ENCODE data around the gene MRPS22. TPM values are rescaled to one million over a fixed set of nuclear protein-coding genes. Genes with fewer than 3 reads are reported as not detected.

The MRPS22 gene
- total RNA-seq, 4 donors from 2014 or later: 50.2 to 73.2 (median 62.3) TPM

DNA sequence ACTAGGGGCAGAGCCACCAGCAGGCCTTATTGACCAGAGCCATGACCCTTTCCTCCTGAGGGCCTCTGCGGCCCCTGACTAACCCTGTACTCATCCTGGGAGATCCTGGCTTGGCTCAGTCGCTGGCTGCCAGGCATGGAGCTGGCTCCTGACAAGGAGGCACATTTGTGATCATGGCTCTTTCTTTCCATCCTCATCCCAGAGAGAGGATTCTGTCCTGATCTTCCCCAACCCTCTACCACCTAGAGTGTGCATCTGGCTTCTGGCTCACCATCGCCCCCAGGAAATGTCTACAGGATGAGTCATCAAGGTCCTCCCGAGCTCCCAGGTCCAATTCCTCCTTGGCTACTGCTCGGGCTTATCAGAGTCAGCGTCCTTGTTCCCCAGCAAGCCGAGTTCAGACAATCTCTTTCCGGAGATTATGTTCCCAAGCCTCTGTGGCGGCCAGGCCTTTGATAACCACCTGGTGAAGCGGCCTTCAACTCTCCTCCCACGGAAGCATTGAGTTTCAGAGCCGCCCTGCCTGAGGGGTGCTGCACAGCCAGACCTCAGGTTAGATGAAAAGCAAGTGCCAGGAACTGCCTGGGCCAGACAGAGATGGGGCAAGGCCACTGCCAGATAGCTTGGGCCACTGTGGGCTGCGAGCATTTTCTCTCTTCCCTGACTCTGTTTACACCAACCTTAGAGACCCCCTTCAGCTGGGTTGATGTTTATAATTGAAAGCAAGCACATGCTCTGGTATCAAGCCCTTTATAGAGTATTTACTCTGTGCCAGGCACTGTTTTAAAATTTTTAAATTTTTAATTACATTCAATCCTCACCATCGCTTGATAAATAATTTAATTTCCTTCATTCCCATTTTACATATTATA is 44.3 kb upstream of the MRPS22 start:
- H3K4me1 ChIP-seq: no peaks in the 10 kb centered on the region
- 47 to 66% methylated on average over 13 to 14 of the region's 14 CpGs for WGBS, 2 donors
- intact Hi-C loops (cut with DNase I): no loop called here
- no peak overlapping the region for H3K4me3 ChIP-seq
- H3K9me3 ChIP-seq: no peaks in the 10 kb centered on the region
- no peaks in the 10 kb centered on the region for H3K36me3 ChIP-seq
- no peak overlapping the region for H3K27ac ChIP-seq
- TF ChIP-seq, protein P1, sequence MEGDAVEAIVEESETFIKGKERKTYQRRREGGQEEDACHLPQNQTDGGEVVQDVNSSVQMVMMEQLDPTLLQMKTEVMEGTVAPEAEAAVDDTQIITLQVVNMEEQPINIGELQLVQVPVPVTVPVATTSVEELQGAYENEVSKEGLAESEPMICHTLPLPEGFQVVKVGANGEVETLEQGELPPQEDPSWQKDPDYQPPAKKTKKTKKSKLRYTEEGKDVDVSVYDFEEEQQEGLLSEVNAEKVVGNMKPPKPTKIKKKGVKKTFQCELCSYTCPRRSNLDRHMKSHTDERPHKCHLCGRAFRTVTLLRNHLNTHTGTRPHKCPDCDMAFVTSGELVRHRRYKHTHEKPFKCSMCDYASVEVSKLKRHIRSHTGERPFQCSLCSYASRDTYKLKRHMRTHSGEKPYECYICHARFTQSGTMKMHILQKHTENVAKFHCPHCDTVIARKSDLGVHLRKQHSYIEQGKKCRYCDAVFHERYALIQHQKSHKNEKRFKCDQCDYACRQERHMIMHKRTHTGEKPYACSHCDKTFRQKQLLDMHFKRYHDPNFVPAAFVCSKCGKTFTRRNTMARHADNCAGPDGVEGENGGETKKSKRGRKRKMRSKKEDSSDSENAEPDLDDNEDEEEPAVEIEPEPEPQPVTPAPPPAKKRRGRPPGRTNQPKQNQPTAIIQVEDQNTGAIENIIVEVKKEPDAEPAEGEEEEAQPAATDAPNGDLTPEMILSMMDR (IDR thresholded peaks at IDR 0.05): no peak
- no peak for TF ChIP-seq POLR2A (IDR thresholded peaks at IDR 0.05)
- H3K27me3 ChIP-seq: no peaks in the 10 kb centered on the region
- DNase-seq: no peak

DNA sequence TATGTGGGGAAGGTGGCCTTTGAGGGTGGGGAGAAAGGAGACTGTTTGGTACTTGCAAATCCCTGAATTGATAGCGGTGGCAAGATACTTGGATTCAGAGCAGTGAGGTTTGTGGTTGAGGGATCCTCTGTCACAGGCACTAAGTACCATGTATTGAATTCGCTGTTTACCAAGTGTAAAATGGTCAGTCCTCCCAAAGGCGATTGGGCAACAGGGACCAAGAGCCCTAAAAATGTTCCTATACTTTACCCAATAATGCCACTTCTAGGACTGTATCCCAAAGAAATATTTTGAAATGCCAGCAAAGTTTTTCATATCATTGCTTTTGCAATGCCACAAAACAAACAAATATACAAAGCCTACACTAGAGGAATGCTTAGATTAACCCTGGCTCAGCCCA is 43.4 kb upstream of the MRPS22 start:
- no peaks in the 10 kb centered on the region for H3K9me3 ChIP-seq
- no peak overlapping the region for H3K4me3 ChIP-seq
- no peak for TF ChIP-seq POLR2A (IDR thresholded peaks at IDR 0.05)
- TF ChIP-seq, protein P1 (IDR thresholded peaks at IDR 0.05): no peak
- H3K27me3 ChIP-seq: no peaks in the 10 kb centered on the region
- H3K36me3 ChIP-seq: no peaks in the 10 kb centered on the region
- no peaks in the 10 kb centered on the region for H3K4me1 ChIP-seq
- no peak overlapping the region for H3K27ac ChIP-seq
- no peak for DNase-seq
- 93 to 94% methylated on average over 3 of the region's 3 CpGs for WGBS, 2 donors
- intact Hi-C loops (cut with DNase I): no loop called here

DNA sequence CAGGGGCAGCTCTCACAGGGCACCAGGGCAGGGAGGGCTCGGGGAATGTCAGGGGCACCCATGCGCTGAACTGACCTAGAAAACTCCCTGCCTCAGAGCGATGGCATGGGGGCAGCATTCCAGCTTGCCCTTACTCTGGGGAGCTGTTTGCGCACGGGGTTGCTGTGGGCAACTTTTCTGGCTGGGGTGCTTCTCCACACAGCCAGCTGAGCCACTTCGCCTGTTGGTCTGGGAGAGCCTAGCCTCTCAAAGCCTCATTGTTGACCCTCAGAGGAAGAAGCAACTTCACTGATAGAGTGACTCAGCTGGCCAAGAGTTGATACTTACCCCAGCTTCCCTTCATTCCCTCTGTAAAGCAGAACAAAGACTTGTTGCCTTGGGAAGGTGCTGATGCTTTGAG is 42.6 kb upstream of the MRPS22 start:
- Histone ChIP-seq H3K4me3 (no peak overlapping the region), H3K4me1 (no peaks in the 10 kb centered on the region), H3K9me3 (no peaks in the 10 kb centered on the region), H3K27ac (no peak overlapping the region), H3K36me3 (no peaks in the 10 kb centered on the region), H3K27me3 (no peaks in the 10 kb centered on the region)
- TF ChIP-seq, protein P1 (IDR thresholded peaks at IDR 0.05): no peak
- no peak for TF ChIP-seq POLR2A (IDR thresholded peaks at IDR 0.05)
- intact Hi-C loops (cut with DNase I): no loop called here
- 79 to 85% methylated on average over 2 to 3 of the region's 6 CpGs for WGBS, 2 donors
- no peak for DNase-seq

DNA sequence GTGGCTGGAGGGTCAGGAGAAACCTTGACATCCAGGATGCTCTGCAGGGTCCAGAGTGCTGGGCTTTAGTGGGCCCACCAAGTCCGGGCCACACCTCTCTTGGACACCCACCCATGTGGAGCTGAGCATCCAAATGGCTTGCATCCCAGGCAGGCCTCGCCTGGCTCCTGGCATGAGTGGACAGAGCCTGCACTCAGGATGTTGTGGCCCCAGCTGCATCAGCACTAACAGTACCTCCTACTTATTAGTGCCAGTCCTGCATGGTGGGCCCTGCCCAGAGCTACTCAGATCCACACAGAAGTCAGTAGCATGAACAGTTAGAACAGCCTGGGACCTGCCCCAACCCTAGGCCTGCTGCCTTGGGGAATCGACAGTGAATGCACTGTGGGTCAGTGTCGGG is 42.2 kb upstream of the MRPS22 start:
- no peaks in the 10 kb centered on the region for H3K4me1 ChIP-seq
- TF ChIP-seq, protein P1 (IDR thresholded peaks at IDR 0.05): no peak
- TF ChIP-seq POLR2A (IDR thresholded peaks at IDR 0.05): no peak
- WGBS, 2 donors: 74 to 93% methylated on average over 3 of the region's 4 CpGs
- H3K27me3 ChIP-seq: no peaks in the 10 kb centered on the region
- H3K4me3 ChIP-seq: no peak overlapping the region
- intact Hi-C loops (cut with DNase I): no loop called here
- no peaks in the 10 kb centered on the region for H3K9me3 ChIP-seq
- no peak for DNase-seq
- H3K27ac ChIP-seq: no peak overlapping the region
- H3K36me3 ChIP-seq: no peaks in the 10 kb centered on the region

DNA sequence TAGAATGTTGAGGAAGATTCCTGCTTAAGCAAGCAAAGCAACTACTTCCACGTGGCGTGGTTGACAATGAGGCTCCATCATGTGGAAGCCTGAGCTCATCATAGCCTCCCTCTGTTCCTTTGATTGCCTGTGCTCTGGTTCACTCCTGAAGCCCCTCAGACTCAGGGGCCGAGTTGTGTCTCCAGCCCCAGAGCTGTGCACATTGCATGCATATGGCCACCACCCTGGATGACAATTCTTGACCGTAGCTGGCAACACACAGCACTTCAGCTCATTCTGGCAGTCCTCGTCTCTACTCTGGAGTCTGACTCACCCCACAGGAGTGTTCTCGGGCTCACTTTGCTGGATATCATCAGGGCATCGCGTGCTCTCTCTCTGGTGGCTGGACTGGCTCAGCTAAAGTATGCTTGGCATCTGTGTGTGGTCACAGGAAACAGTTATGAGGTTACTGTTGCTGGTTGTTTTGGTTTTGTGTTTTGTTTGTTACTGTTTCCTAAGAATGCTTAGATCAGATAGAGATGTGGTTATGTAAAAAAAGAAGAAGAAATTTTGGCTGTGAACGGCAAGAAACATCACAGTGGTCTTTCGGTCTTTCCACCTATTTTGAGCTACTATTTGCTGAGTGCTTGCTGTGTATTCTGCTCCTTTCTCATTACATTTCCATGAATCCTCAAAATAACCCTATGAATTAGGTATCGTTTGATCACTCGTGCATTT is 41.6 kb upstream of the MRPS22 start:
- H3K4me3 ChIP-seq: no peak overlapping the region
- intact Hi-C loops (cut with DNase I): no loop called here
- no peak for TF ChIP-seq POLR2A (IDR thresholded peaks at IDR 0.05)
- TF ChIP-seq, protein P1 (IDR thresholded peaks at IDR 0.05): no peak
- no peaks in the 10 kb centered on the region for H3K9me3 ChIP-seq
- no peak for DNase-seq
- H3K27me3 ChIP-seq: no peaks in the 10 kb centered on the region
- WGBS, 2 donors: 63 to 68% methylated on average over 9 to 12 of the region's 12 CpGs
- no peaks in the 10 kb centered on the region for H3K36me3 ChIP-seq
- no peak overlapping the region for H3K27ac ChIP-seq
- no peaks in the 10 kb centered on the region for H3K4me1 ChIP-seq
